ENCODE measurements around the gene CDC42. TPM values are rescaled to one million over a fixed set of nuclear protein-coding genes. Genes with fewer than 3 reads are reported as not detected.

The CDC42 gene
- total and polyA plus RNA-seq, 9 of the 15 experiments (the other 6 are each of a cell fraction or from before 2014, with no cell fraction given), result 186 to 398 (median 325) TPM

GRCh38 chr1:22025368-22026155 lies 26.9 kb upstream of the CDC42 start:
- Histone ChIP-seq H3K4me3 (peak overlapping the region; percentile 73), H3K36me3 (ENCODE audit: control insufficient read depth, insufficient read depth, low read length) (no peaks in the 10 kb centered on the region), H3K9ac (ENCODE audit: insufficient read depth in 1 of 2, low read depth in 2 of 2, low read length in 2 of 2) (peak overlapping the region; percentile 99), H4K20me1 (replicated peaks; ENCODE audit: control insufficient read depth, insufficient read depth, low read length) (no peaks in the 10 kb centered on the region), H3K79me2 (ENCODE audit: control insufficient read depth, insufficient read depth, low read length) (peaks cover 12% of the 10 kb centered on the region; the same call in 2 of the 3 replicates), H3K27ac (ENCODE audit: extremely low read depth, low read depth, low read length) (peak overlapping the region; percentile 99), H3K9me1 (ENCODE audit: control insufficient read depth, insufficient read depth, low read length) (no peaks in the 10 kb centered on the region), H3K4me1 (replicated peaks in 1 of 2; ENCODE audit: control insufficient read depth in 2 of 2, insufficient read depth in 2 of 2, low read length in 2 of 2) (peaks cover 24 to 28% of the 10 kb centered on the region in 2 experiments), H2AFZ (ENCODE audit: low read depth, low read length) (peak overlapping the region; percentile 96), H3K27me3 (ENCODE audit: control insufficient read depth in 2 of 2, insufficient read depth in 2 of 2, low read length in 2 of 2) (no peaks in the 10 kb centered on the region), H3K9me3 (replicated peaks; ENCODE audit: control insufficient read depth, insufficient read depth, low read depth, low read length) (no peaks in the 10 kb centered on the region), H3K4me2 (ENCODE audit: insufficient read depth, low read length) (peak overlapping the region; percentile 96)
- intact Hi-C loops (cut with micrococcal nuclease) (loop anchor here (1.0 to 10.0 kb wide), 5 partner anchors 27 to 243 kb away; partner anchors contain the start of genes CDC42 and USP48), in situ Hi-C loops (cut with MboI) (no loop called here)
- ATAC-seq (peak; percentile 88), FAIRE-seq (peak; percentile 88), DNase-seq (ENCODE audit: extremely low read depth in 1 of 4, low spot score in 3 of 4) (peak; percentile 92 to 99 (median 94))
- ChIA-PET POLR2A (interaction anchor here (0.5 to 7.0 kb wide), 18 partner anchors 10 to 665 kb away, joined by 3 to 63 read pairs (median 3); partner anchors contain the start of gene CDC42), CTCF (ENCODE audit: low intra/inter-chr PET ratio) (no interaction called here)
- under 1% methylated on average over 42 of the region's 42 CpGs for WGBS (ENCODE audit: insufficient coverage, low coverage, missing lambda C conversion rate)
- BruUV-seq (replicated peaks), result TSS peak; percentile 84
- TF ChIP-seq CBX5 (IDR thresholded peaks at IDR 0.05; ENCODE audit: borderline replicate concordance, low read depth) (no peak), THRB (CRISPR knock-in tag; conservative IDR thresholded peaks at IDR 0.05) (peak; percentile 57; the same call in 1 of the 2 replicates), KLF10 (CRISPR knock-in tag; IDR thresholded peaks at IDR 0.05) (no peak), ZNF830 (CRISPR knock-in tag; IDR thresholded peaks at IDR 0.05) (peak; percentile 92; the same call in 1 of the 2 replicates), L3MBTL2 (IDR thresholded peaks at IDR 0.05) (peak; percentile 69; the same call in 1 of the 2 replicates), CBX8 (IDR thresholded peaks at IDR 0.05; ENCODE audit: borderline replicate concordance, extremely low read depth, low read depth, low read length, poor library complexity, severe bottlenecking) (no peak), ZNF778 (CRISPR knock-in tag; IDR thresholded peaks at IDR 0.05) (no peak), MTF1 (CRISPR knock-in tag; IDR thresholded peaks at IDR 0.05; ENCODE audit: borderline replicate concordance) (no peak), RFX1 (IDR thresholded peaks at IDR 0.05) (no peak), ZNF140 (CRISPR knock-in tag; IDR thresholded peaks at IDR 0.05) (no peak), ZHX1 (conservative IDR thresholded peaks at IDR 0.05; ENCODE audit: low read length) (no peak), NR1H2 (CRISPR knock-in tag; IDR thresholded peaks at IDR 0.05) (peak; percentile 91), OTX1 (CRISPR knock-in tag; IDR thresholded peaks at IDR 0.05) (peak; percentile 85; the same call in 1 of the 2 replicates), HCFC1 (IDR thresholded peaks at IDR 0.05; ENCODE audit: low read depth, low read length) (peak; percentile 53)
